ENCODE data around the gene DENND6A.

The DENND6A gene

DNA sequence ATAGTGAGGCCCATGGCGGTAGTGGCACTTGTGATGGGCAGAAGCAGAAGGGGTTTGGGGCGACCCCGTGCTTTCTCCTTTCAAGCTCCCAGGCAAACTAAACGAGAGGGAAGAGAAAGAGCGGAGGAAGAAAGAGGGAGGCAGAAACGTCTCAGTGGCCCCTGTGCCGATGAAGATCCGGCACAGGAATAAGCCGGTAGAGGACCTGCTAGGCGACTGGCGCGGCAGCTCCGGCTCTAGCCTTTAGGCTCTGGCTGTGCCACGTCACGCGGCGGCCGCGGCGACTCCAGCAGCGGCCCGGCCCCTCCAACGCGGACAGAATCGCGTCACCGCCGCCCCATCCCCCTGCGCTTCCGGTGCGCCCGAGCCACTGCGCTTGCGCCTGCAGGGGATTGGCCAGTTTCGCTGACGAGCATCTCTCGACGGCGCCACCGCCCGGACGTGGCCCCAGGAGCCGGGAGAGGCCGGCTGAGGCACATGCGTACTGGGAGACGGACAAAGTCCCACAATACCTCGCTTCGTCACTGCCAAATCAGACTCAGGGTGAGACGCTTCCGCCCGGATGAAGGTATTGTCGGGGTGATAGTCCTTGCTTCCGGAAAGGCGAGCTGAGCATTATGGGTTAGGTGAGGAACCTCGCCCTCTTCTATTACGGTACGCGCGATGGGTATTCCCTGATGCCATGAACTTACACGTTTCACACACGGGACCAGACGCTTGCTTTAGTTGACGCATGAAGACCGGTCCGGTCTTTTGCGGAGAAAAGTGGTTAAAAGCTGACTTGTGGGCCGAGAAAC is 95.6 kb downstream of the DENND6A start, which contains the start of gene ARF4:
Gene ARF4 (minus strand): TSS at position 218 of the 797 bp plus-strand sequence. CDS start 204 bp downstream, at position 14.
- Histone ChIP-seq H3K79me2 (ENCODE audit: low read length) (peaks cover 59% of the 10 kb centered on the region), H4K20me1 (ENCODE audit: insufficient read depth, low read length) (peaks cover 18% of the 10 kb centered on the region), H3K27me3 (replicated peaks; ENCODE audit: insufficient read depth, low read length) (no peaks in the 10 kb centered on the region), H3K9me3 (replicated peaks; ENCODE audit: insufficient read depth, low read length) (no peaks in the 10 kb centered on the region), H3K27ac (ENCODE audit: low read length) (peak within 1 kb of the TSS; percentile 99), H3K4me2 (ENCODE audit: low read depth, low read length) (peak within 1 kb of the TSS; percentile 97), H2AFZ (ENCODE audit: low read length) (peak within 1 kb of the TSS; percentile 63), H3K4me3 (ENCODE audit: low read length) (peak within 1 kb of the TSS; percentile 100), H3F3A (ENCODE audit: insufficient read depth, low read length) (peaks cover 21% of the 10 kb centered on the region), H3K36me3 (replicated peaks; ENCODE audit: insufficient read depth, low read length) (no peaks in the 10 kb centered on the region; the same call in 1 of the 2 replicates), H3K9ac (ENCODE audit: low read length) (peak within 1 kb of the TSS; percentile 99), H3K4me1 (ENCODE audit: low read length) (peaks cover 14% of the 10 kb centered on the region; the same call in 1 of the 2 replicates), H3K9me2 (replicated peaks; ENCODE audit: insufficient read depth, low read length) (no peaks in the 10 kb centered on the region)
- peak; percentile 99 for DNase-seq
- no peak for TF ChIP-seq EZH2phosphoT487 (IDR thresholded peaks at IDR 0.05; ENCODE audit: low read length)
- TF ChIP-seq, protein P1, sequence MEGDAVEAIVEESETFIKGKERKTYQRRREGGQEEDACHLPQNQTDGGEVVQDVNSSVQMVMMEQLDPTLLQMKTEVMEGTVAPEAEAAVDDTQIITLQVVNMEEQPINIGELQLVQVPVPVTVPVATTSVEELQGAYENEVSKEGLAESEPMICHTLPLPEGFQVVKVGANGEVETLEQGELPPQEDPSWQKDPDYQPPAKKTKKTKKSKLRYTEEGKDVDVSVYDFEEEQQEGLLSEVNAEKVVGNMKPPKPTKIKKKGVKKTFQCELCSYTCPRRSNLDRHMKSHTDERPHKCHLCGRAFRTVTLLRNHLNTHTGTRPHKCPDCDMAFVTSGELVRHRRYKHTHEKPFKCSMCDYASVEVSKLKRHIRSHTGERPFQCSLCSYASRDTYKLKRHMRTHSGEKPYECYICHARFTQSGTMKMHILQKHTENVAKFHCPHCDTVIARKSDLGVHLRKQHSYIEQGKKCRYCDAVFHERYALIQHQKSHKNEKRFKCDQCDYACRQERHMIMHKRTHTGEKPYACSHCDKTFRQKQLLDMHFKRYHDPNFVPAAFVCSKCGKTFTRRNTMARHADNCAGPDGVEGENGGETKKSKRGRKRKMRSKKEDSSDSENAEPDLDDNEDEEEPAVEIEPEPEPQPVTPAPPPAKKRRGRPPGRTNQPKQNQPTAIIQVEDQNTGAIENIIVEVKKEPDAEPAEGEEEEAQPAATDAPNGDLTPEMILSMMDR (IDR thresholded peaks at IDR 0.05; ENCODE audit: low read length), result 0 out of 2 replicates have a peak, but pooled peaks have one; percentile 16

GRCh38 chr3:57596495-57597126 is 96.3 kb downstream of the DENND6A start:
- peaks cover 18% of the 10 kb centered on the region for H4K20me1 ChIP-seq (ENCODE audit: insufficient read depth, low read length)
- no peaks in the 10 kb centered on the region for H3K27me3 ChIP-seq (replicated peaks; ENCODE audit: insufficient read depth, low read length)
- TF ChIP-seq EZH2phosphoT487 (IDR thresholded peaks at IDR 0.05; ENCODE audit: low read length) (no peak), EZH2 (optimal IDR thresholded peaks at IDR 0.05; ENCODE audit: low read depth, low read length) (no peak)
- TF ChIP-seq, protein P1 (IDR thresholded peaks at IDR 0.05; ENCODE audit: low read length), result no peak
- peak overlapping the region; percentile 100 for H3K4me3 ChIP-seq (ENCODE audit: low read length)
- H3K9me3 ChIP-seq (replicated peaks; ENCODE audit: insufficient read depth, low read length), result no peaks in the 10 kb centered on the region
- peak overlapping the region; percentile 63 for H2AFZ ChIP-seq (ENCODE audit: low read length)
- DNase-seq, result peak; percentile 55
- H3K36me3 ChIP-seq (replicated peaks; ENCODE audit: insufficient read depth, low read length), result no peaks in the 10 kb centered on the region; the same call in 1 of the 2 replicates
- H3K4me1 ChIP-seq (ENCODE audit: low read length), result peaks cover 14% of the 10 kb centered on the region; the same call in 1 of the 2 replicates
- peak overlapping the region; percentile 97 for H3K4me2 ChIP-seq (ENCODE audit: low read depth, low read length)
- H3K9ac ChIP-seq (ENCODE audit: low read length), result peak overlapping the region; percentile 99
- H3K27ac ChIP-seq (ENCODE audit: low read length), result peak overlapping the region; percentile 99
- peaks cover 21% of the 10 kb centered on the region for H3F3A ChIP-seq (ENCODE audit: insufficient read depth, low read length)
- peaks cover 66% of the 10 kb centered on the region for H3K79me2 ChIP-seq (ENCODE audit: low read length)
- H3K9me2 ChIP-seq (replicated peaks; ENCODE audit: insufficient read depth, low read length), result no peaks in the 10 kb centered on the region

DNA sequence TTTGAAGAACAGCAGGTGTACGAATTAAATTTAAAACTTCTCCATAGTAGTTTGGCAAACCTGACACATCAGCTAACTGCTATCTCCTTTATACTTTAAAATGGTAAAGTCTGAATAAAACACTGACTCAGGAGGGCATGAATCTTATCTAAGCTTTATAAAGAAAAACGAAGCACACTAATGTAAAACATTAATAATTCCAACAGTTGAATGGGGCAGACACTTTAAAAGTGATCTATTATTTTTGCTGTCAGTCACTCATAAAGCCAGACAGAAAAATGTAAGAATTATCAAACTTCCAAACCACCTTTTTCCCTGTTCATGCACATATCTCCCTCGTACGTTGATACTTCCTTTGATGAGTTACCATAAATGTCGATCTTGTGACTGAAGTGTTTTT is 98.3 kb downstream of the DENND6A start:
- peak overlapping the region; percentile 97 for H3K4me2 ChIP-seq (ENCODE audit: low read depth, low read length)
- no peaks in the 10 kb centered on the region for H3K27me3 ChIP-seq (replicated peaks; ENCODE audit: insufficient read depth, low read length)
- H3K4me3 ChIP-seq (ENCODE audit: low read length), result peak overlapping the region; percentile 100
- peaks cover 84% of the 10 kb centered on the region for H3K79me2 ChIP-seq (ENCODE audit: low read length)
- no peak overlapping the region for H2AFZ ChIP-seq (ENCODE audit: low read length)
- H3K36me3 ChIP-seq (replicated peaks; ENCODE audit: insufficient read depth, low read length), result no peaks in the 10 kb centered on the region; the same call in 1 of the 2 replicates
- H4K20me1 ChIP-seq (ENCODE audit: insufficient read depth, low read length), result peaks cover 18% of the 10 kb centered on the region
- H3K9me2 ChIP-seq (replicated peaks; ENCODE audit: insufficient read depth, low read length), result no peaks in the 10 kb centered on the region
- H3K9me3 ChIP-seq (replicated peaks; ENCODE audit: insufficient read depth, low read length), result no peaks in the 10 kb centered on the region
- no peak overlapping the region for H3K27ac ChIP-seq (ENCODE audit: low read length)
- TF ChIP-seq EZH2phosphoT487 (IDR thresholded peaks at IDR 0.05; ENCODE audit: low read length), result no peak
- TF ChIP-seq EZH2 (optimal IDR thresholded peaks at IDR 0.05; ENCODE audit: low read depth, low read length), result no peak
- TF ChIP-seq, protein P1 (IDR thresholded peaks at IDR 0.05; ENCODE audit: low read length), result no peak
- no peak for DNase-seq
- peaks cover 14% of the 10 kb centered on the region; the same call in 1 of the 2 replicates for H3K4me1 ChIP-seq (ENCODE audit: low read length)
- H3K9ac ChIP-seq (ENCODE audit: low read length), result peak overlapping the region; percentile 99; the same call in 1 of the 2 replicates
- H3F3A ChIP-seq (ENCODE audit: insufficient read depth, low read length), result peaks cover 21% of the 10 kb centered on the region

Measured in MM.1S (cell line).